HG03558 (cell line): ENCODE results near the gene CDH26.

ENCODE experiments used
- ATAC-seq: cut with Tn5 transposase; IDR thresholded peaks from one replicate; pipeline ENCODE4 v1.9.1; 2021; ENCODE audit warnings: moderate number of reproducible peaks; ENCODE audit not compliant: unreplicated experiment; ENCODE audit errors: extremely low read depth

Gene CDH26

GRCh38 chr20:60009826-60010616 is 51.8 kb downstream of the CDH26 start:
- no peak for ATAC-seq

- no peak for ATAC-seq
Measured at GRCh38 chr20:60010689-60011458, 52.7 kb downstream of the CDH26 start.

GRCh38 chr20:60011512-60012507 is 53.6 kb downstream of the CDH26 start:
- ATAC-seq = no peak

- ATAC-seq = no peak
Measured at GRCh38 chr20:60013296-60014139, 55.3 kb downstream of the CDH26 start.

- no peak for ATAC-seq
Measured at GRCh38 chr20:60016406-60016805, 58.2 kb downstream of the CDH26 start.

- ATAC-seq = no peak
Measured at GRCh38 chr20:60020251-60020650, 62.0 kb downstream of the CDH26 start.

- ATAC-seq = no peak
Measured at GRCh38 chr20:60021104-60021503, 62.9 kb downstream of the CDH26 start.

- no peak for ATAC-seq
Measured at GRCh38 chr20:60022849-60023248, 64.6 kb downstream of the CDH26 start.

- no peak for ATAC-seq
Measured at GRCh38 chr20:60024245-60024644, 66.0 kb downstream of the CDH26 start.

- ATAC-seq = no peak
Measured at GRCh38 chr20:60024801-60025200, 66.6 kb downstream of the CDH26 start.

GRCh38 chr20:60026010-60026409 is 67.8 kb downstream of the CDH26 start:
- no peak for ATAC-seq

- no peak for ATAC-seq
Measured at GRCh38 chr20:60030471-60030870, 72.2 kb downstream of the CDH26 start.

GRCh38 chr20:60031107-60031506 is 72.9 kb downstream of the CDH26 start:
- ATAC-seq = no peak

- no peak for ATAC-seq
Measured at GRCh38 chr20:60034231-60035110, 76.2 kb downstream of the CDH26 start.

GRCh38 chr20:60035486-60035885 is 77.3 kb downstream of the CDH26 start:
- ATAC-seq = no peak

- ATAC-seq = no peak
Measured at GRCh38 chr20:60036346-60036745, 78.1 kb downstream of the CDH26 start.

- no peak for ATAC-seq
Measured at GRCh38 chr20:60036746-60037499, 78.7 kb downstream of the CDH26 start.
